GM12878 (cell line): ENCODE measurements around the gene DIP2C. TPM values are rescaled to one million over a fixed set of nuclear protein-coding genes. Genes with fewer than 3 reads are reported as not detected.

Source experiments
- ATAC-seq: fragments of 200-7000 bp; cut with Tn5 transposase; 3 replicates; pipeline ENCODE4 v1.9.1; 2020; ENCODE audit warnings: mild to moderate bottlenecking, moderate library complexity
- BruUV-seq: library from RNA; stranded (reverse); fragments of 400-500 nt; replicated peaks from 2 replicates; lab custom pipeline; 2021; lab: Mats Ljungman, UMichigan
- CTCF ChIA-PET: fragments of 300-600 bp; sonication (Branson Sonifier 250); formaldehyde crosslinking; extraction: SDS; loops from one replicate; lab custom pipeline; 2021; ENCODE audit warnings: inconsistent platforms; lab: Yijun Ruan, JAX
- POLR2A ChIA-PET: fragments of 350-600 bp; formaldehyde crosslinking; extraction: SDS; loops from one replicate; lab custom pipeline; 2021; ENCODE audit warnings: inconsistent platforms; lab: Charles Lee
- RAD21 ChIA-PET: fragments of 300-600 bp; sonication (Branson Sonifier 250); formaldehyde crosslinking; loops from one replicate; lab custom pipeline; 2023; ENCODE audit warnings: antibody characterized with exemption; ENCODE audit not compliant: unreplicated experiment; lab: Charles Lee
- SMC1A ChIA-PET: fragments of 300-600 bp; sonication (Branson Sonifier 250); formaldehyde crosslinking; loops from one replicate; lab custom pipeline; 2023; ENCODE audit not compliant: unreplicated experiment, uncharacterized antibody; lab: Charles Lee
- DNase-seq: peaks from one replicate; pipeline ENCODE4 v3.0.0-alpha.2; 2011; ENCODE audit warnings: low read depth, low spot score
- FAIRE-seq: peaks from 3 replicates; lab custom pipeline; 2011; peaks lifted over from hg19 to GRCh38; lab: Jason Lieb, UNC
- H2AFZ ChIP-seq: 2 replicates; pipeline ENCODE4 v1.6.0; 2011; ENCODE audit warnings: low read depth, low read length, control low read depth; ENCODE audit not compliant: control insufficient read depth
- H3K27ac ChIP-seq: 2 replicates; pipeline ENCODE4 v1.5.1; 2011; ENCODE audit warnings: control low read depth; ENCODE audit not compliant: control insufficient read depth, insufficient read depth
- H3K27me3 ChIP-seq, 2 experiments: replicated peaks in 1 of 2; 2 replicates each; pipeline versions ENCODE4 v1.6.0 to v1.6.1; 2011; ENCODE audit warnings: low read length in 1 of 2; ENCODE audit not compliant: control insufficient read depth in 2 of 2, insufficient read depth in 2 of 2
- H3K36me3 ChIP-seq, 2 experiments: 2 replicates each; pipeline ENCODE4 v1.5.1; 2011; ENCODE audit warnings: low read length in 1 of 2; ENCODE audit not compliant: control insufficient read depth in 2 of 2, insufficient read depth in 2 of 2
- H3K4me1 ChIP-seq: 2 replicates; pipeline ENCODE4 v1.6.1; 2011; ENCODE audit warnings: mild to moderate bottlenecking, low read length, moderate library complexity, mixed read lengths; ENCODE audit not compliant: control insufficient read depth, insufficient read depth
- H3K4me2 ChIP-seq: 2 replicates; pipeline ENCODE4 v1.6.0; 2011; ENCODE audit warnings: control low read depth; ENCODE audit not compliant: control insufficient read depth, insufficient read depth
- H3K4me3 ChIP-seq: fragments of 200-600 bp; sonication (generic); 2 replicates; pipeline ENCODE4 v1.5.1; 2016
- H3K79me2 ChIP-seq: 2 replicates; pipeline ENCODE4 v1.6.0; 2011; ENCODE audit warnings: low read length; ENCODE audit not compliant: control insufficient read depth, insufficient read depth
- H3K9ac ChIP-seq: 2 replicates; pipeline ENCODE4 v1.8.0; 2011; ENCODE audit warnings: low read length, control low read depth, mixed read lengths; ENCODE audit not compliant: control insufficient read depth, insufficient read depth
- H3K9me3 ChIP-seq: replicated peaks from 3 replicates; pipeline ENCODE4 v1.5.1; 2011; ENCODE audit warnings: mild to moderate bottlenecking, low read length; ENCODE audit not compliant: control insufficient read depth, insufficient read depth
- H4K20me1 ChIP-seq: 2 replicates; pipeline ENCODE4 v1.6.0; 2011; ENCODE audit not compliant: control insufficient read depth, insufficient read depth
- BHLHE40 ChIP-seq, 2 experiments: fragments of 450-650 bp in 1 of 2; IDR thresholded peaks; 2 replicates each; pipeline ENCODE4 v1.6.1; 2011 to 2017; ENCODE audit warnings: low read depth in 2 of 2, borderline replicate concordance in 1 of 2, improper control_type of control experiment in 1 of 2, low read length in 1 of 2, mild to moderate bottlenecking in 1 of 2
- EGR1 ChIP-seq, 2 experiments: IDR thresholded peaks; 1 replicate in 1 of 2; 2 replicates in 1 of 2; pipeline ENCODE4 v1.6.1; 2011 to 2012; ENCODE audit warnings: low read depth in 2 of 2, low read length in 2 of 2, borderline replicate concordance in 1 of 2, mild to moderate bottlenecking in 1 of 2, moderate library complexity in 1 of 2
- ESRRA ChIP-seq: IDR thresholded peaks from 2 replicates; pipeline ENCODE4 v1.6.1; 2012; ENCODE audit warnings: mild to moderate bottlenecking, low read length, improper control_type of control experiment
- HDGF ChIP-seq: fragments of 450-650 bp; IDR thresholded peaks from 2 replicates; pipeline ENCODE4 v1.6.1; 2016; ENCODE audit warnings: antibody characterized with exemption
- MEF2B ChIP-seq: fragments of 450-650 bp; IDR thresholded peaks from 2 replicates; pipeline ENCODE4 v1.6.1; 2018; ENCODE audit warnings: mild to moderate bottlenecking, moderate library complexity; ENCODE audit not compliant: partially characterized antibody, poor library complexity, severe bottlenecking
- NR2C1 ChIP-seq: fragments of 450-650 bp; IDR thresholded peaks from 2 replicates; pipeline ENCODE4 v1.6.1; 2017; ENCODE audit warnings: antibody characterized with exemption, mild to moderate bottlenecking, moderate library complexity
- PBX3 ChIP-seq: IDR thresholded peaks from 2 replicates; pipeline ENCODE4 v1.6.1; 2011; ENCODE audit warnings: mild to moderate bottlenecking, low read depth, low read length, moderate library complexity; ENCODE audit not compliant: insufficient replicate concordance
- PKNOX1 ChIP-seq: fragments of 450-650 bp; IDR thresholded peaks from 2 replicates; pipeline ENCODE4 v1.6.1; 2016; ENCODE audit warnings: mild to moderate bottlenecking
- POU2F2 ChIP-seq: IDR thresholded peaks from 3 replicates; pipeline ENCODE4 v1.6.1; 2011; ENCODE audit warnings: low read depth, mild to moderate bottlenecking, low read length, borderline replicate concordance
- TCF7 ChIP-seq: IDR thresholded peaks from 2 replicates; pipeline ENCODE4 v1.6.1; 2014; ENCODE audit warnings: antibody characterized with exemption, borderline replicate concordance
- USF1 ChIP-seq: IDR thresholded peaks from 2 replicates; pipeline ENCODE4 v1.6.1; 2011; ENCODE audit warnings: borderline replicate concordance, low read depth, mild to moderate bottlenecking, moderate library complexity, mixed read lengths, low read length; ENCODE audit not compliant: insufficient read depth; ENCODE audit errors: extremely low read length
- ZBTB40 ChIP-seq: fragments of 450-650 bp; IDR thresholded peaks from 2 replicates; pipeline ENCODE4 v1.6.1; 2016; ENCODE audit warnings: mild to moderate bottlenecking, moderate library complexity, borderline replicate concordance
- ZNF217 ChIP-seq: fragments of 450-650 bp; IDR thresholded peaks from 2 replicates; pipeline ENCODE4 v1.6.1; 2017; ENCODE audit warnings: antibody characterized with exemption, mild to moderate bottlenecking
- WGBS: methylation state at CpG from one replicate; pipeline ENCODE4 v1.1.6; 2016; ENCODE audit warnings: low lambda C conversion rate; ENCODE audit not compliant: insufficient replicate concordance, insufficient coverage; ENCODE audit errors: missing lambda C conversion rate; 5-methylcytosine and 5-hydroxymethylcytosine counted together
- in situ Hi-C: fragments of 300-500 bp; cut with MboI; formaldehyde crosslinking; loops from 9 replicates; pipeline ENCODE4 v1.14.3; 2018; ENCODE audit warnings: mixed read lengths
- intact Hi-C: fragments of 100-400 bp; cut with micrococcal nuclease; formaldehyde crosslinking; loops from one replicate; pipeline ENCODE4 v1.14.2; 2022; ENCODE audit not compliant: unreplicated experiment
- polyA plus RNA-seq, 11 experiments: library from polyadenylated mRNA; depleted of rRNA in 4 of 11; unstranded in 6 of 11; stranded (reverse) in 5 of 11; fragments of >200 nt; fragmentation: Nextera tagmentation in 4 of 11; fragmentation: Illumina TruSeq in 1 of 11; extraction: Ambion mirVana in 4 of 11; extraction: Trizol in 1 of 11; gene quantifications; 1 replicate in 1 of 11; 2 replicates in 10 of 11; pipeline versions ENCODE4 v1.2.1 to v1.2.3, GENCODE V29; 2011 to 2016; ENCODE audit warnings: inconsistent platforms in 2 of 11, missing spikeins in 2 of 11, low read depth in 1 of 11
- total RNA-seq, 4 experiments: library from RNA; depleted of rRNA in 3 of 4; stranded (reverse); fragments of >200 nt in 3 of 4; fragmentation: Illumina TruSeq in 1 of 4; extraction: Trizol in 1 of 4; gene quantifications; 2 replicates each; pipeline versions ENCODE4 v1.2.1 to v1.2.3, GENCODE V29; 2013 to 2021
- TF ChIP-seq, protein P1 (sequence below): IDR thresholded peaks from 2 replicates; pipeline ENCODE4 v1.6.1; 2012; ENCODE audit warnings: low read depth, low read length, improper control_type of control experiment

Gene DIP2C
- total and polyA plus RNA-seq, 10 of the 15 experiments (the other 5 are each of a cell fraction or from before 2014, with no cell fraction given): 0.01 to 0.10 (median 0.06) TPM

- no peak for FAIRE-seq
- ChIA-PET RAD21 (no interaction called here), POLR2A (no interaction called here), SMC1A (no interaction called here), CTCF (no interaction called here)
- Histone ChIP-seq H2AFZ (no peak overlapping the region), H3K4me1 (no peaks in the 10 kb centered on the region), H4K20me1 (no peaks in the 10 kb centered on the region), H3K9me3 (peaks cover 3% of the 10 kb centered on the region; the same call in 1 of the 3 replicates), H3K9ac (no peak overlapping the region), H3K79me2 (no peaks in the 10 kb centered on the region), H3K27me3 (peaks cover 0 to 1% of the 10 kb centered on the region in 2 experiments; a peak in 2 of 4 replicates), H3K4me3 (no peak overlapping the region), H3K27ac (no peak overlapping the region), H3K36me3 (no peaks in the 10 kb centered on the region), H3K4me2 (no peak overlapping the region)
- DNase-seq: no peak
- no TSS peak for BruUV-seq
- intact Hi-C loops (no loop called here), in situ Hi-C loops (no loop called here)
- 54% methylated on average over 13 of the region's 13 CpGs for WGBS
- ATAC-seq: no peak
- TF ChIP-seq MEF2B (no peak), TCF7 (no peak), BHLHE40 (IDR thresholded peaks at IDR 0.05; ENCODE audit: borderline replicate concordance in 1 of 2, low read depth in 2 of 2, low read length in 1 of 2) (no peak), USF1 (no peak), ESRRA (no peak), NR2C1 (no peak), PKNOX1 (no peak), PBX3 (no peak), POU2F2 (no peak), ZBTB40 (no peak), EGR1 (IDR thresholded peaks at IDR 0.05; ENCODE audit: borderline replicate concordance in 1 of 2, low read depth in 2 of 2, low read length in 2 of 2) (no peak), HDGF (no peak), ZNF217 (no peak)
- TF ChIP-seq, protein P1, sequence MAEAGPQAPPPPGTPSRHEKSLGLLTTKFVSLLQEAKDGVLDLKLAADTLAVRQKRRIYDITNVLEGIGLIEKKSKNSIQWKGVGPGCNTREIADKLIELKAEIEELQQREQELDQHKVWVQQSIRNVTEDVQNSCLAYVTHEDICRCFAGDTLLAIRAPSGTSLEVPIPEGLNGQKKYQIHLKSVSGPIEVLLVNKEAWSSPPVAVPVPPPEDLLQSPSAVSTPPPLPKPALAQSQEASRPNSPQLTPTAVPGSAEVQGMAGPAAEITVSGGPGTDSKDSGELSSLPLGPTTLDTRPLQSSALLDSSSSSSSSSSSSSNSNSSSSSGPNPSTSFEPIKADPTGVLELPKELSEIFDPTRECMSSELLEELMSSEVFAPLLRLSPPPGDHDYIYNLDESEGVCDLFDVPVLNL: no peak
These were observed 118.3 kb downstream of the DIP2C start for GRCh38 chr10:571166-571565.
